Suprapubic skin (tissue), 4 donors: ENCODE data around the gene IQSEC3. TPM values are rescaled to one million over a fixed set of nuclear protein-coding genes. Genes with fewer than 3 reads are reported as not detected.
"Not testable (repeated sequence)": the region's sequence is repeated elsewhere in the genome, so short reads cannot be mapped to it uniquely, and the experiment has no call there.

Experiments
- DNase-seq, 2 donors: peaks; one replicate each; pipeline ENCODE4 v3.0.0-alpha.2; 2019; ENCODE audit warnings: low spot score in 2 of 2
- H3K27ac ChIP-seq: fragments of 200-600 bp; sonication (generic); one replicate; pipeline ENCODE4 v1.5.1; 2019
- H3K27me3 ChIP-seq: fragments of 200-600 bp; sonication (generic); one replicate; pipeline ENCODE4 v1.5.1; 2019
- H3K36me3 ChIP-seq: fragments of 200-600 bp; sonication (generic); one replicate; pipeline ENCODE4 v1.5.1; 2019
- H3K4me1 ChIP-seq: fragments of 200-600 bp; sonication (generic); one replicate; pipeline ENCODE4 v1.5.1; 2019
- H3K4me3 ChIP-seq: fragments of 200-600 bp; sonication (generic); one replicate; pipeline ENCODE4 v1.5.1; 2019; ENCODE audit warnings: mild to moderate bottlenecking
- H3K9me3 ChIP-seq: fragments of 200-600 bp; sonication (generic); one replicate; pipeline ENCODE4 v1.5.1; 2019
- EP300 ChIP-seq: sonication (generic); formaldehyde crosslinking; IDR thresholded peaks from one replicate; pipeline ENCODE4 v1.6.1; 2017; ENCODE audit warnings: antibody characterized with exemption
- POLR2A ChIP-seq, 2 donors: fragments of 450-650 bp; IDR thresholded peaks; one replicate each; pipeline ENCODE4 v1.6.1; 2017; ENCODE audit warnings: antibody characterized with exemption in 2 of 2, mild to moderate bottlenecking in 2 of 2, moderate library complexity in 2 of 2
- POLR2AphosphoS5 ChIP-seq, 3 donors: sonication (generic); formaldehyde crosslinking; IDR thresholded peaks; one replicate each; pipeline ENCODE4 v1.6.1; 2017; ENCODE audit warnings: antibody characterized with exemption in 3 of 3
- WGBS: methylation state at CpG from one replicate; pipeline ENCODE4 v1.1.5; 2018; 5-methylcytosine and 5-hydroxymethylcytosine counted together
- total RNA-seq, 4 donors: library from RNA; depleted of rRNA; stranded (reverse); fragments of >200 nt; gene quantifications; one replicate each; pipeline ENCODE4 v1.1.0, GENCODE V29; 2016
- TF ChIP-seq, protein P1 (sequence below), 2 donors: fragments of 200-600 bp in 1 of 2; fragments of 450-650 bp in 1 of 2; sonication (generic) in 1 of 2; IDR thresholded peaks; one replicate each; pipeline ENCODE4 v1.5.1; 2016 to 2019; ENCODE audit warnings: antibody characterized with exemption in 2 of 2, mild to moderate bottlenecking in 1 of 2, moderate library complexity in 1 of 2

IQSEC3 gene
- total RNA-seq, 4 donors from 2014 or later = 0.18 to 0.21 TPM; not detected in 2

GRCh38 chr12:77769-78383, 11.3 kb downstream of the IQSEC3 start:
- H3K36me3 ChIP-seq, H3K27ac ChIP-seq, H3K4me1 ChIP-seq, DNase-seq, H3K9me3 ChIP-seq: not testable (repeated sequence)
- Histone ChIP-seq H3K27me3 (peaks cover 70% of the 10 kb centered on the region), H3K4me3 (peak overlapping the region; percentile 35)
- 0% methylated on average over 1 of the region's 82 CpGs for WGBS

DNA sequence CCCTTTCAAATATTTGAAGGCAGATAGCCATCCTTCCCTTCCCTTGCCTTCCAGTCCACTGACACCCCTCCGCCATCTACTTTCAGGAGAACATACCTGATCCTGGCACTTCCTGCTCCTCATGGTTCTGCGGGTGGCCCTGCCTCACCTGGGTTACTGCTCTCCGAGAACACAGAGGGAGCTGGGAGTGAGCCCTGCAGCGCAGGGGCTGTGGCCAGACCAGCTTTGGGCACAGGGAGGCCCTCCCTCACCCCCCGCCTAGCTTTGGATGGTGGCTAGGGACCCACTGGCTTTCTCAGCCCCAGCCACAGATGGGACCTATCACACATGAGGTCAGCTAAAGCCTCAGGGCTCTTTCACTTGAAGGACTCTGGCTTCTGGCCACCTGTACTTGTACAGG, 12.4 kb downstream of the IQSEC3 start:
- no peak for TF ChIP-seq EP300
- TF ChIP-seq POLR2AphosphoS5 (IDR thresholded peaks at IDR 0.05) = no peak
- Histone ChIP-seq H3K27ac (no peak overlapping the region), H3K4me1 (peaks cover 5% of the 10 kb centered on the region), H3K9me3 (no peaks in the 10 kb centered on the region), H3K36me3 (no peaks in the 10 kb centered on the region), H3K4me3 (no peak overlapping the region), H3K27me3 (peaks cover 75% of the 10 kb centered on the region)
- WGBS = 88% methylated on average over 5 of the region's 5 CpGs
- DNase-seq = no peak

GRCh38 chr12:80681-81190, 14.2 kb downstream of the IQSEC3 start:
- no peak overlapping the region for H3K27ac ChIP-seq

GRCh38 chr12:82740-83139, 16.2 kb downstream of the IQSEC3 start:
- no peak overlapping the region for H3K4me3 ChIP-seq
- WGBS = 81% methylated on average over 7 of the region's 7 CpGs
- H3K4me1 ChIP-seq = peaks cover 12% of the 10 kb centered on the region
- H3K27me3 ChIP-seq = peaks cover 52% of the 10 kb centered on the region
- H3K27ac ChIP-seq = no peak overlapping the region
- H3K9me3 ChIP-seq = no peaks in the 10 kb centered on the region
- DNase-seq = no peak
- TF ChIP-seq POLR2A (IDR thresholded peaks at IDR 0.05) = no peak
- TF ChIP-seq POLR2AphosphoS5 (IDR thresholded peaks at IDR 0.05) = no peak
- TF ChIP-seq EP300 = no peak
- TF ChIP-seq, protein P1, sequence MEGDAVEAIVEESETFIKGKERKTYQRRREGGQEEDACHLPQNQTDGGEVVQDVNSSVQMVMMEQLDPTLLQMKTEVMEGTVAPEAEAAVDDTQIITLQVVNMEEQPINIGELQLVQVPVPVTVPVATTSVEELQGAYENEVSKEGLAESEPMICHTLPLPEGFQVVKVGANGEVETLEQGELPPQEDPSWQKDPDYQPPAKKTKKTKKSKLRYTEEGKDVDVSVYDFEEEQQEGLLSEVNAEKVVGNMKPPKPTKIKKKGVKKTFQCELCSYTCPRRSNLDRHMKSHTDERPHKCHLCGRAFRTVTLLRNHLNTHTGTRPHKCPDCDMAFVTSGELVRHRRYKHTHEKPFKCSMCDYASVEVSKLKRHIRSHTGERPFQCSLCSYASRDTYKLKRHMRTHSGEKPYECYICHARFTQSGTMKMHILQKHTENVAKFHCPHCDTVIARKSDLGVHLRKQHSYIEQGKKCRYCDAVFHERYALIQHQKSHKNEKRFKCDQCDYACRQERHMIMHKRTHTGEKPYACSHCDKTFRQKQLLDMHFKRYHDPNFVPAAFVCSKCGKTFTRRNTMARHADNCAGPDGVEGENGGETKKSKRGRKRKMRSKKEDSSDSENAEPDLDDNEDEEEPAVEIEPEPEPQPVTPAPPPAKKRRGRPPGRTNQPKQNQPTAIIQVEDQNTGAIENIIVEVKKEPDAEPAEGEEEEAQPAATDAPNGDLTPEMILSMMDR (IDR thresholded peaks at IDR 0.05) = no peak
- H3K36me3 ChIP-seq = no peaks in the 10 kb centered on the region

More at GRCh38 chr12:80681-81190, 14.2 kb downstream of the IQSEC3 start:
- Histone ChIP-seq H3K4me1 (peaks cover 12% of the 10 kb centered on the region), H3K36me3 (no peaks in the 10 kb centered on the region), H3K4me3 (no peak overlapping the region), H3K27me3 (peaks cover 68% of the 10 kb centered on the region), H3K9me3 (no peaks in the 10 kb centered on the region)
- DNase-seq = no peak
- TF ChIP-seq POLR2A (IDR thresholded peaks at IDR 0.05) (no peak), EP300 (no peak), POLR2AphosphoS5 (IDR thresholded peaks at IDR 0.05) (no peak)
- TF ChIP-seq, protein P1 (IDR thresholded peaks at IDR 0.05) = no peak
- 67% methylated on average over 6 of the region's 6 CpGs for WGBS

- WGBS = 32% methylated on average over 6 of the region's 6 CpGs
- Histone ChIP-seq H3K9me3 (no peaks in the 10 kb centered on the region), H3K4me3 (no peak overlapping the region), H3K27me3 (peaks cover 40% of the 10 kb centered on the region), H3K27ac (no peak overlapping the region), H3K4me1 (peaks cover 7% of the 10 kb centered on the region), H3K36me3 (no peaks in the 10 kb centered on the region)
- TF ChIP-seq EP300 (no peak), POLR2A (IDR thresholded peaks at IDR 0.05) (no peak), POLR2AphosphoS5 (IDR thresholded peaks at IDR 0.05) (no peak)
- TF ChIP-seq, protein P1 (IDR thresholded peaks at IDR 0.05) = no peak
- DNase-seq = no peak
These were observed 17.5 kb downstream of the IQSEC3 start for GRCh38 chr12:84056-84455.

DNA sequence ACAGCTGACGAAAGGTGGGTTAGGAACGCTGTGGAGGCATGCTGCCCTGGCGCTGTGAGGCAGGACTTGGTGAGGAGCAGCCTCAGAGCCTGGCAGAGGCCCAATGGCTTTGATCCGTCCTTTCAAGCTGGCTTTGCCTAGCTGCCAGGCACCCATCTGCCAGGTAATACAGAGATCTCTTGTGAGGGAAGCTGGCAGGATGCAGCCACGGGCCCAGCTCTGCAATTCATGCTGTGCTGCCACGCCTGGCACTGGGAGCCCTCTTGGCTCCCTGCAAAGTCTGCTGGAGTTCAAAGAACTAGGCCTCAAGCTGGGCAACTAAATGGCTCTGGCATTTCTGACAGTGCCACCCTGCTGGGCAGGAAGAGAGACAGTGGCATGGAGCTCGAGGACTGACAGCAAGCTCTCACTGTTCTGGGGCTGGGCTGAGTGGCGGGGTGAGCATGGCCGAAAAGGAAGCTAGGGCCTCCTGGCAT, 18.7 kb downstream of the IQSEC3 start:
- no peak for TF ChIP-seq EP300
- TF ChIP-seq POLR2AphosphoS5 (IDR thresholded peaks at IDR 0.05) = no peak
- TF ChIP-seq, protein P1 (IDR thresholded peaks at IDR 0.05) = no peak
- no peak for TF ChIP-seq POLR2A (IDR thresholded peaks at IDR 0.05)
- WGBS = 59% methylated on average over 6 of the region's 9 CpGs
- no peaks in the 10 kb centered on the region for H3K36me3 ChIP-seq
- DNase-seq = no peak
- peaks cover 29% of the 10 kb centered on the region for H3K27me3 ChIP-seq
- H3K4me1 ChIP-seq = peaks cover 7% of the 10 kb centered on the region
- no peak overlapping the region for H3K27ac ChIP-seq
- no peak overlapping the region for H3K4me3 ChIP-seq
- H3K9me3 ChIP-seq = no peaks in the 10 kb centered on the region
